ENCODE results near the gene MCEMP1.
"Not testable (repeated sequence)": the region's sequence is repeated elsewhere in the genome, so short reads cannot be mapped to it uniquely, and the experiment has no call there.

The MCEMP1 gene

GRCh38 chr19:7643629-7644549 lies 33.0 kb upstream of the MCEMP1 start:
- not testable (repeated sequence) for DNase-seq (ENCODE audit: low spot score)

DNA sequence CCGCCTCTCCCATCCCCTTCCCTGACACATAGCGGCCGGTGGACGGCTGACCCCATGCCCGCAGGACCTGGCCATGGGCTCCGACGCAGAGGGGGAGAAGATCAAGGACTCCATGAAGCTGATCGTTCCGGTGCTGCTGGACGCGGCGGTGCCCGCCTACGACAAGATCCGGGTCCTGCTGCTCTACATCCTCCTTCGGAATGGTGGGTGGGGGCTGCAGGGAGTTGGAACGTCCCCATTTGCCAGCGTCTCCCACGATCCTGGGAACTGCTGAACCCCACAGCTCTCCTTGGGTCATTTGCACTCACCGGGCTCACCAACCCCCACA lies 32.4 kb upstream of the MCEMP1 start:
- DNase-seq (ENCODE audit: low spot score) = no peak

DNA sequence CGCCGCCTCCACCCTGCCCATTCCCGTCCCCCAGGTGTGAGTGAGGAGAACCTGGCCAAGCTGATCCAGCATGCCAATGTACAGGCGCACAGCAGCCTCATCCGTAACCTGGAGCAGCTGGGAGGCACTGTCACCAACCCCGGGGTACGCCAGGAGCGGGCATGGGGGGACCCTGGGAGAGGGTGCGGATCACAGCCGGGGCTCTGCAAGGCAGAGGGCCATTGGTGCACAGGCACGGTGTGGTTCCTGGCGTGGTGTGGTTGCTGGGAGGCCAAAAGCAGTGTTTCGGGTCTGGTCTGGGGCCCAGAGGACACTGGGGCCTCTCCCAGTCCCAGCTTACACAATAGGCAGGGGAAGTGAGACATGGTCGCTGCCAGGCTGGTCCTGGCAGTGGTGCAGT lies 31.7 kb upstream of the MCEMP1 start:
- DNase-seq (ENCODE audit: low spot score) = no peak

DNA sequence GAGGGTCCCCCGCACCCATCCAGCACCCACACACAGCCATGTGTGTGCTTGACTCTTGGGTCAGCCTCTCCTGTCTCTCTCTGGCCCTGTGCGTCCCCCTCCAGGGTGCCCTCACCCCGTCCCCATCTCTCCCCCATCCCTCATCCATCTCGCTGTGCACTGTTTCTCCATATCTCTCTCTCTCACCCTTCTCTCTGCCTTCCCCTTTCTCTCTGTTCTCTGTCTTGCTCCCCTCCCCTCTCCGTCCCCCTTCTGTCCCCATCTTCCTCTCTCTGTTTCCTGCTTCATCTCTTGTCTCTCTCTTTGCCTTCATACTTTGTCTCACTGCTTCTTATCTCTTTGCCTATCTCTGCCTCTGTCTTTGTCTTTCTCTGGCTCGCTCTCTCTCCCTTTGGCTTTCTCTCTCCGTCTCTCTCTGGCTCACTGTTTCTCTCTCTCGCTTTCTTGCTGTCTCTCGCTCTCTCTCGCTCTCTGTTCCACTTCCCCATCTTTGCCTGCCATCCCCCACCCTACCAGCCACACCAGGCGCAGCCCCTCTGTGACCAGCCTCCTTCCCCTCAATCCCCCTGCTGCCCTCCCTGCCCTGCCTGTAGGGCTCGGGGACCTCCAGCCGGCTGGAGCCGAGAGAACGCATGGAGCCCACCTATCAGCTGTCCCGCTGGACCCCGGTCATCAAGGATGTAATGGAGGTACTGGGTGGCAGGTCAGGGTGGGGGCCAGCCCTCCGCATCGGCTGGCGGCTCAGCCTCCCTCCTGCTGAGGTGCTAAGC lies 31.0 kb upstream of the MCEMP1 start:
- no peak for DNase-seq (ENCODE audit: low spot score)

DNA sequence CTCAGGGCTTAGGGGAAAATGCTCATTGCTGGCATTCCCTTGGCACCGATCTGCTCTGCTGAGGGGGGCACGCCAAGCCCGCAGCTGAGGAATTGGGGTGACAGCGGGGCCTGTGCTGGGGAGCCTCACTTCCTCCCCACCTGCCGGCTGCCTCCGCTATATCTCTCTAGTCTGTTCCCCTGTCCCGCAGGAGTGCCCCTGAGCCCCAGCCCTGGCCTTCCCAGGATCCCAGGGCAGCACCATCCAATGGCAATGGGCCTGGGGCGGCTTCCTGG lies 30.5 kb upstream of the MCEMP1 start:
- no peak for DNase-seq (ENCODE audit: low spot score)

DNA sequence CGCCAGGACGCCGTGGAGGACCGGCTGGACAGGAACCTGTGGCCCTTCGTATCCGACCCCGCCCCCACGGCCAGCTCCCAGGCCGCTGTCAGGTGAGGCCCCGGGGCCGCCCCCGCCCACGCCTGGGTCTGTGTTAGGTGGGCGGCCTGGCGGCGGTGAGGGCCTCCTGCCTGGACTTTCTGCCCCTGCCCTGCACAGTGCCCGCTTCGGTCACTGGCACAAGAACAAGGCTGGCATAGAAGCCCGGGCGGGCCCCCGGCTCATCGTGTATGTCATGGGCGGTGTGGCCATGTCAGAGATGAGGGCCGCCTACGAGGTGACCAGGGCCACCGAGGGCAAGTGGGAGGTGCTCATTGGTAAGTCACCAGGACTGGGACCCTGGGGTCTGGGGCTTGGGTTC lies 29.7 kb upstream of the MCEMP1 start:
- no peak for DNase-seq (ENCODE audit: low spot score)

- no peak for DNase-seq (ENCODE audit: low spot score)
Measured at GRCh38 chr19:7648265-7649014, 28.4 kb upstream of the MCEMP1 start.

DNA sequence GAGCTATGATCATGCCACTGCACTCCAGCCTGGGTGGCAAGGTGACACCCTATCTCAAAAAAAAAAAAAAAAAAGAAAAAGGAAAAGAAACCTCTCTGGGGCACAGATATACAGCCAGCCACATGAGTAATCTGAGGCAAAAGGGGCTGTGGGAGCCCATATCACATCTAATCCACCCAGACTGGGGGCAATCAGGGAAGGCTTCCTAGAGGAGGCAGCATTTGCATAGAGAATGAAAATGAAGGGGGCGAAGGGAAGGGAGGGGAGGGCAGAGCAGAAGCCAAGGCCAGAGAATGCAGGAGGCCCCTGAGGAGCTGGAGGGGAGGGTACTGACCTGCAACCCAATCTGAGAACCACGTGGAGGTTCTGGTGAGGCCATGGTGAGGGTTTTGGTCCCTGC lies 26.7 kb upstream of the MCEMP1 start:
- DNase-seq (ENCODE audit: low spot score) = no peak

DNA sequence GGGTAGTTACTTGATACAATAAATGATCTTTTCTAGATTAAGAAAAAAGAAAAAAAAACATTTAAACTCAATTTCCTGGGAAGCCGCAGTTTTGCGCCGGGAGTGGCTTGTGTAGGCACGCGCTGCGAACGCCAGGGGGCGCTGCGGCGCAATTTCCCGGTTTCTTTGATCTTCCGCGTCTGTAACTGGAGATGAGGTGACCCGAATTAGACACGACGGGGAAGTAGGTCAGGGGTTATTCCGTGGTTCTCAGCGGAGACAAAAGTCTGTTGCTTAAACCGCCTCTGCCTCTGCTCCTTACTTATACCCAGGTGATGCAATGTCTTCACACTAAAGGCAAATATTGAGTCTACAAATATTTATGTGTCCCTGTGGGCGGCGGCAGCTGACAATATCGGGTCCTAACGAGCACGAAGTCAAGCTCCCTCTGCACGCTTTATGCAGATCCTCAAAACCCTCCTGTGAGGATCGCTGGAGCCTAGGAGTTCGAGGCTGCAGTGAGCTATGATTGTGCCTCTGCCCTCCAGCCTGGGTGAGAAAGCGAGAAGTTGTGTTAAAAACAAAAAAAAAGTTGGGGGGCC lies 24.7 kb upstream of the MCEMP1 start:
- DNase-seq (ENCODE audit: low spot score) = peak; percentile 82

- no peak for DNase-seq (ENCODE audit: low spot score)
Measured at GRCh38 chr19:7654401-7654800, 22.5 kb upstream of the MCEMP1 start.

DNA sequence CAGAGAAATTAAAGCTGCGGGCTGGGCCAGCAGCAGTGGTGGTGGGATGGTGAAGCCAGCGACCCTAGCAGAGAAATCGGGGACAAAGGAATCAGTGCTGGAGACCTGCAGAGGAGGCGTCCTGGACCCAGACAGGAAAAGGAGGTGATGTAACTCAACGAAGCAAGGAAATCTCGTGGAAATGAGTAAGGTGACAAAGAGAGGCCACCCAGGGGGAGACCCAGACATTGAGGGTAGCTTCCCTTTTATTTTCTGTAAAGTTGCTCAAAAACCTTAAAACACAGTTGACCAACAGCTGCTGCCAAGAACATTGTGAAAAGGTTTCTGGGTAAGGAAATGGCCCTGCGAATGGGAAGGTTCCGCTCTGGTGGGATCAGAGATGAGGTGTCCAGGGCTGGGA lies 21.3 kb upstream of the MCEMP1 start:
- DNase-seq (ENCODE audit: low spot score) = no peak

DNA sequence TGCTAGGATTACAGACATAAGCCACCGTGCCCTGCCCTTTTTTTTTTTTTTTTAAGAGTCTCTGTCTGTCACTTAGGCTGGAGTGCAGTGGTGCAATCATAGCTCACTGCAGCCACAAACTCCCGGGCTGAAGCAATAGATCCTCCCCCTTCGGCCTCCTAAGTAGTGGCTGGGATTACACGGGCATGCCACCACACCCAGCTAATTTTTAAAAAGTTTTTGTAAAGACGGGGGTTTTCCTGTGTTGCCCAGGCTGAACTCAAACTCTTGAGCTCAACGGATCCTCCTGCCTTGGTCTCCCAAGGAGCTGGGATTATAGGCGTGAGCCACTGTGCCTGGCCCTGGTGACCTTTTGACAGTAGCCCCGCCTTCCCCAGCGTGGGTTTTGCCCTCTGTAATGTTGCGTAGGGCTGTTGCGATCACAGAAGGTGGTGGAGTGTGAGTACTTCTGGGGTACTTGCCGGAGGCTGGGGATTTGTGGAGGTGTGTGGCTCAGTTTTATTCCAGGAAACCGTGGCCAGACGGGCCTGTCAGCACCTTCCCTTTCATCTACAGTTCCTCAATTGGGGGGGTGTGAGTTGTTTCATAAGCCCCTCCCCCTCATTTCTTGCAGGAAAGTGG lies 19.6 kb upstream of the MCEMP1 start:
- DNase-seq (ENCODE audit: low spot score) = no peak

DNA sequence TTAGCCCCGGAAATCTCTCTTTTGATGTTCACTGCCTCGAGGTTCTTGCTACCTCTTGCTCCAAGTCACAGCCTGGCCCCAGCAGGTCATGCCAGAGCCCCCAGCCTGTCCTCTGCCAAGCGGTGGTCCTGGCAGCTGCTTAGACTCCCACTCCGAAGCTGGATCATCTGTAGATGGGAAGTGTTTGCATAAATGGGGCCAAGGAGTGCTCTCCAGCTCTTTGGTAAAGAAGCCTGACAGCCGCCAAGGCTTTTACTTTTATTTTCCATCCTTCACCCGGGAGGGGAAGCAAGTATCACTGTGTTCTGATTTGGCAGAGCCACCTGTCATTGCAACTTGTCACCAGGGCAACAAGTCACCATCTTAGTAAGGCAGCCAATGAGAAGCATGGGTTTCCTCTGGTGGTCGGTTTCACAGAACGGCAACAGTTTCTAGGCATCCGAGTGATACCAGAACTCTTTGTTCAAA lies 18.6 kb upstream of the MCEMP1 start:
- no peak for DNase-seq (ENCODE audit: low spot score)

DNA sequence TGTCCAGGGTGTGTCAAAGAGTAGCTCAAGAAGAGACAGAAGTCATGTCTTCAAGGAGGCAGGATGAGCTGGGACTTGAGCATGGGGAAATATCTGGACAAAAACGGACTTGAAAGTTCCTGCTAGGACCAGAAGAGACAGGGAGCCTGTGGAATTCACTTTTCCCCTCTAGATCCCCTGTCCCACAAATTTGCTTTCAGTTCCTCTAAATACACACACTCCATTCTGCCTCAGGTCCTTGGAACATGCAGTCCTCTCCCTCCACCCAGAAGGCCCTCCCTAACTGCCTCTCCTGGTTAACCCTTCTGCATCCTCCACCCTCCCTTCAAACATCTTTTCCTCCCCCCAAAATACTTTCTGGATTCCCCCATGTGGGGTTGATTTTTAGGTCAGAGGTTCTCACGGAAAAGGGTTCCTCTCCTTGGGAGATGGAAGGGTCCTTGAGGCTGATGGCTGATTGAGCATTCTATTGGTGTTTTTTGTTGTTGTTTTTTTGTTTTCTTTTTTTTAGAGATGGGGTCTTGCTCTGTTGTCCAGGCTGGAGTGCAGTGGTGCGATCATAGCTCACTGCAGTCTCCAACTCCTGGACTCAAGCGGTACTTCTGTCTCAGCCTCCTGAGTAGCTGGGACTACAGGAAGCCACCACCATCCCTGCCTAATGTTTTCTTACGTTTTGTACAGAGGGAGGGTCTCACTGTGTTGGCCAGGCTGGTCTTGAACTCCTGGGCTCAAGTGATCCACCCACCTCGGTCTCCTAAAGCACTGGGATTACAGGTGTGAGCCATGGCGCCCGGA lies 14.9 kb upstream of the MCEMP1 start:
- no peak for DNase-seq (ENCODE audit: low spot score)

DNA sequence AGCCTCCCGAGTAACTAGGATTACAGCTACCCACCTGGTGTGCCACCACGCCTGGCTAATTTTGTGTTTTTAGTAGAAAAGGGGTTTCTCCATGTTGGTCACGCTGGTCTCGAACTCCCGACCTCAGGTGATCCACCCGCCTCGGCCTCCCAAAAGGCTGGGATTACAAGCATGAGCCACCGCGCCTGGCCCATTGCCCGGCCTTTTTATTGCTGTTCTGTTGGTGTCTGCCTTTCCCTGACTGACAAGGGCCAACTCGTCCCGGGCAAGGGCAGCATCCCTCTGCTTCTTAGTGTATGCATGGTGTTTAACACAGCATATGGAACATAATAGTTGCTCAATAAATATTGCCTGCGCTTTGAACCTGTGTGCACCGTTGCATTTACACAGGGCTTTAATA lies 14.2 kb upstream of the MCEMP1 start:
- DNase-seq (ENCODE audit: low spot score) = no peak

- no peak for DNase-seq (ENCODE audit: low spot score)
Measured at GRCh38 chr19:7663706-7664105, 13.2 kb upstream of the MCEMP1 start.

DNA sequence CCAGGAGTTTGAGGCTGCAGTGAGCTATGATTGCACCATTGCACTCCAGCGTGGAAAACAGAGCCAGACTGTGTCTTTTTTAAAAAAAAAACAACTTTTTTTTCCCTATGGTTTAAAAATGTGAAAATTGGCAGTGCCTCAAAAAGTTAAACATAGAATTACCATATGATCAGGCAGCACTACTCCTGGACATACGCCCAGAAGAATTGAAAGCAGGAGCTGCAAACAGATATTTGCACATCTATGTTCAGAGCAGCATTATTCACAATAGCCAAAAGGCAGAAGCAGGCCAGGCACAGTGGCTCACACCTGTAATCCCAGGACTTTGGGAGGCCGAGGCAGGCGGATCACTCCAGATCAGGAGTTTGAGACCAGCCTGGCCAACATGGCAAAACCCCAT lies 11.8 kb upstream of the MCEMP1 start:
- no peak for DNase-seq (ENCODE audit: low spot score)

DNA sequence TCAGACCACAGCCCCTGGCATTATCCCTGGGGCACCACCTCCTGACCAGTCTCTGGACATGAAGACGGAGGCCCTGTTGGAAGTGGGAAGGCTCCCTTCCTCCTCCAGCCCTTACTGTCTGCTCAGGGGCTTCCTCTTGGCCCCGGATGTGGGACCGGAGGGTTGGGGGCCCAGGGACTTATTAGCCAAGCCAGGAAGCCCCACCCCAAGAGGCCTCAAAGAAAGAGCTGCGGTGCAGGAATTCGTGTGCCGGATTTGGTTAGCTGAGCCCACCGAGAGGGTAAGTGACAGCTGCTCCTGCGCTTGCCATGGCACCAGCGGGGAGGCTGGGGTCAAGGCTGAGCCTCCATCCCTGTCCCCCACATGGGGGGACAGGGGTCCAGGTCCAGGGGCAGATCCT lies 8.0 kb upstream of the MCEMP1 start, which contains the start of gene RETN:
Gene RETN, plus strand, starts transcription at position 208 of the 400 bp plus-strand sequence. CDS start 278 bp downstream, outside the sequence.
- DNase-seq (ENCODE audit: low spot score) = no peak

- DNase-seq (ENCODE audit: low spot score) = no peak
Measured at GRCh38 chr19:7669641-7670040, 7.2 kb upstream of the MCEMP1 start.

DNA sequence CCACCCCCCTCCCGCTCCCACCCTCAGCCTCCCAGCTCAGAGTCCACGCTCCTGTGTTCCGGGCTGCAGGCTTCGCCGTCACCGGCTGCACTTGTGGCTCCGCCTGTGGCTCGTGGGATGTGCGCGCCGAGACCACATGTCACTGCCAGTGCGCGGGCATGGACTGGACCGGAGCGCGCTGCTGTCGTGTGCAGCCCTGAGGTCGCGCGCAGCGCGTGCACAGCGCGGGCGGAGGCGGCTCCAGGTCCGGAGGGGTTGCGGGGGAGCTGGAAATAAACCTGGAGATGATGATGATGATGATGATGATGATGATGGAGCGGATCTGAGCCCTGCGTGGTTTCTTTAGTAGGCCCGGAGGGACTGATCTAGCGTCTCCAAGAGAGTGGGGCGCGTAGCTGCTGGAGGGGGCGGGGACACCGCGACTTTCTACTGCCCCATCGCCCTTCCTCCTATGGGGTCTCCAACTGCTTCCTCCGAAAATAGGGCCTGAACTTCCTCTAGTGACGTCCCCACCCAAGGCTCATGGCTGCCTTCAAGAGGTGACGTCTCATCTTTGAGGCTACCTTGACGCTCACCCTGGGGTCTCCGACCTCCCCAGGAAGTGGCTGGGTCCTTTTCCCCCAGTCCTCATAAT lies 6.6 kb upstream of the MCEMP1 start:
- no peak for DNase-seq (ENCODE audit: low spot score)

- DNase-seq (ENCODE audit: low spot score) = no peak
Measured at GRCh38 chr19:7670790-7671189, 6.1 kb upstream of the MCEMP1 start.
